Hematopoietic multipotent progenitor cell treated with erythropoietin and hydrocortisone succinate and interleukin-3 and kit ligand, for 8 days (in vitro differentiated cells): Measurements from ENCODE around the gene DNAJB1.
"Not testable (repeated sequence)": the region's sequence is repeated elsewhere in the genome, so short reads cannot be mapped to it uniquely, and the experiment has no call there.

Source experiments
- DNase-seq: peaks from one replicate; pipeline ENCODE4 v3.0.0-alpha.2; 2015

Gene DNAJB1

GRCh38 chr19:14519860-14520407, 1.7 kb upstream of the DNAJB1 start:
- DNase-seq = no peak

- no peak for DNase-seq
These were observed 1.2 kb upstream of the DNAJB1 start for GRCh38 chr19:14519245-14519859.

- no peak for DNase-seq
These were observed 754 bp downstream of the DNAJB1 start for GRCh38 chr19:14517446-14517839.

- DNase-seq = no peak
These were observed 1.3 kb downstream of the DNAJB1 start for GRCh38 chr19:14516746-14517438.

GRCh38 chr19:14516048-14516534, 2.1 kb downstream of the DNAJB1 start:
- DNase-seq = no peak

GRCh38 chr19:14515501-14516047, 2.6 kb downstream of the DNAJB1 start:
- no peak for DNase-seq

- no peak for DNase-seq
These were observed 3.9 kb downstream of the DNAJB1 start for GRCh38 chr19:14514215-14514863.

- no peak for DNase-seq
These were observed 5.7 kb downstream of the DNAJB1 start for GRCh38 chr19:14512406-14512961.

GRCh38 chr19:14511229-14511593, 7.0 kb downstream of the DNAJB1 start:
- no peak for DNase-seq

- DNase-seq = no peak
These were observed 7.6 kb downstream of the DNAJB1 start for GRCh38 chr19:14510311-14511228.

- no peak for DNase-seq
These were observed 10.3 kb downstream of the DNAJB1 start for GRCh38 chr19:14507704-14508542.

GRCh38 chr19:14505488-14506239, 12.5 kb downstream of the DNAJB1 start:
- DNase-seq = peak; percentile 70

- DNase-seq = not testable (repeated sequence)
These were observed 13.6 kb downstream of the DNAJB1 start for GRCh38 chr19:14504575-14504974.

- DNase-seq = no peak
These were observed 14.9 kb downstream of the DNAJB1 start for GRCh38 chr19:14503285-14503684.

GRCh38 chr19:14502334-14503092, 15.7 kb downstream of the DNAJB1 start:
- no peak for DNase-seq

GRCh38 chr19:14497228-14497921, 20.8 kb downstream of the DNAJB1 start:
- peak; percentile 21 for DNase-seq

- no peak for DNase-seq
These were observed 21.4 kb downstream of the DNAJB1 start for GRCh38 chr19:14496834-14497227.

GRCh38 chr19:14496029-14496833, 22.0 kb downstream of the DNAJB1 start, which contains the start of gene GIPC1:
GIPC1 (minus strand) TSS chr19:14496127; CDS start chr19:14482976, 13,151 bp downstream.
- peak; percentile 89 for DNase-seq
